ENCODE measurements around the gene TESMIN.

TESMIN gene

GRCh38 chr11:68751331-68751856 is at the start of gene TESMIN:
Gene TESMIN, minus strand, starts transcription at chr11:68751520. Its CDS starts 860 bp downstream, at chr11:68750660.
- H3K4me2 ChIP-seq = peak within 1 kb of the TSS; percentile 82
- H3K9me3 ChIP-seq = peaks cover 10% of the 10 kb centered on the region; the same call in 1 of the 2 replicates
- no peak for TF ChIP-seq Cebpa-rat (IDR thresholded peaks at IDR 0.05)
- peaks cover 3% of the 10 kb centered on the region; the same call in 1 of the 2 replicates for H3K27me3 ChIP-seq
- peaks cover 23% of the 10 kb centered on the region for H3K36me3 ChIP-seq
- peak within 1 kb of the TSS; percentile 74 for H3K27ac ChIP-seq
- H3K4me3 ChIP-seq = peak within 1 kb of the TSS; percentile 65
- H4K20me1 ChIP-seq = no peaks in the 10 kb centered on the region
- peaks cover 62% of the 10 kb centered on the region for H3K4me1 ChIP-seq
- H3K9ac ChIP-seq = peak within 1 kb of the TSS; percentile 60; the same call in 1 of the 2 replicates

DNA sequence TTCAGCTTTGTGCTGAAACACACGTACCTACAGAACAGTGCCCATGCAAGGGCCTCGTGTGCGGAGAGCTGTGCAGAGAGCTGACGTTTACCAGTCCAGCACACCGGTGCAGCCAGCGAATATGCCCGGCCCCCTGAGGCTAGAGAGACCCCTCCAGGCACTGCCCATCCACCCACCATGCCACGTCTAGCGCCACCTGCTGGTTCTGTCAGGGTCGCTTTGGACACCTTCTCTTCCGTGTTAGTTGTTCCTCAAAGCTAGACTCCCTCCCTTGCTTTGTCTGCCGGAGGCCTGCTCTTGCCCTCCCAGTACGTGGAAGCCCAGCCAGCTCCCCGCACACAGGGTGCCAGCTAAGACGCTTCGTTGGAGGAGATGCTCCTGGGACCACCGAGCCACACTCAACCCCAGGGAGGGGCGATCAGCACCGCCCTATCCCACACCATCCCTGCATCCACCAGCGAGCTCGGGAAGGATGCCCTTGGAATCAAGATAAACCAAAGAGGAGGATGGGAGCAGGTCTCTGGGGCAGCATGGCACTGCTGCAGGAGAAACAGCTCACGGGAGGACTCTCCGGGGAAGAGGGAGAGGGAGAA is 47.0 kb upstream of the TESMIN start:
- H3K4me2 ChIP-seq = no peak overlapping the region
- TF ChIP-seq Cebpa-rat (IDR thresholded peaks at IDR 0.05) = no peak
- H4K20me1 ChIP-seq = no peaks in the 10 kb centered on the region
- no peaks in the 10 kb centered on the region for H3K27me3 ChIP-seq
- H3K27ac ChIP-seq = no peak overlapping the region
- no peaks in the 10 kb centered on the region for H3K9me3 ChIP-seq
- H3K4me1 ChIP-seq = no peaks in the 10 kb centered on the region
- no peak overlapping the region for H3K9ac ChIP-seq
- H3K4me3 ChIP-seq = no peak overlapping the region
- peaks cover 99% of the 10 kb centered on the region for H3K36me3 ChIP-seq

DNA sequence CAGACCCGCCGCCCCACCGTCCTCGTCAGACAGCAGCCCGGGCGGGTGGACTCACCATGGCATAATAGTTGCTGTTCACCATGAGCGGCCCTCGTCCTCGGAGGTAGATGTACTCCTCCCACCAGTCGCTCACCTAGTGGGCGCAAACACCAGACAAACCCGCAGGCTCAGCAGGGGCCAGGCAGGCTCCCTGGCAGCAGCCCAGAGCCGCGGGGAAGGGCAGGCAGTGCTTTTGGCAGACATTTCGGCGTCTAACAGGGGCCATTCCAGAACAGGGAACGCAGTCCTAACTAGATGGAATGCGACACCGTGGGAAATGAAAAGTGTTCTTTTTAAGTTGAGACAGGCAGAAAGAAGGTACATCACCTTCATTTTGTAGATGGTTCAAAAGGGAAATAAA is 45.5 kb upstream of the TESMIN start:
- H3K9ac ChIP-seq = no peak overlapping the region
- peaks cover 99% of the 10 kb centered on the region for H3K36me3 ChIP-seq

DNA sequence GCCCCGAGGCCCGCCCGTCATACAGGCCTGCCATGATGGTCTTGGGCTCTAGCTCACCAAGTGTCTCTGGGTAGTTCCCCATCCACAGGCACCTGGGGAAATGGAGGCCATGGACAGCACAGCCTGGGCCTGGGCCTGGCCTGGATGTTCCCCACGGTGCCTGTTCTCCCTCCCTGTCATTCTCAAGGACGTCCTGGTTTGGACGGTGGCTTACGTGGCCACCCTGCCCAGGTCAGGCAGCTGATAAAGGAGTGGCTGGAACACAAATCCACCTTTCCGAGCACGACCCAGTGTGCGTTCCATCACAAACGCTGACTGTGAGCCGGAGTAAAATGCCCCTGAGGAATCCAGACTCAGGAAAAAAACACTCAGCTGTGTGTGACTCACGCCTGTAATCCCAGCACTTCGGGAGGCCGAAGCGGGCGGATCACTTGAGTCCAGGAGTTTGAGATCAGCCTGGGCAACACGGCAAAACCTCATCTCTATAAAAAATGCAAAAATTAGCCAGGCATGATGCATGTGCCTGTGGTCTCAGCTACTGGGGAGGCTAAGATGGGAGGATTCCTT is 41.2 kb upstream of the TESMIN start:
- Histone ChIP-seq H3K27me3 (no peaks in the 10 kb centered on the region), H4K20me1 (no peaks in the 10 kb centered on the region), H3K4me2 (no peak overlapping the region), H3K9ac (no peak overlapping the region), H3K4me1 (no peaks in the 10 kb centered on the region; the same call in 1 of the 2 replicates), H3K27ac (no peak overlapping the region), H3K36me3 (peaks cover 96% of the 10 kb centered on the region), H3K4me3 (no peak overlapping the region), H3K9me3 (no peaks in the 10 kb centered on the region)
- no peak for TF ChIP-seq Cebpa-rat (IDR thresholded peaks at IDR 0.05)

More for the DNA sequence above, 45.5 kb upstream of the TESMIN start:
- H3K27ac ChIP-seq = no peak overlapping the region
- H3K4me3 ChIP-seq = no peak overlapping the region
- no peak overlapping the region for H3K4me2 ChIP-seq
- no peaks in the 10 kb centered on the region for H3K4me1 ChIP-seq
- H3K9me3 ChIP-seq = no peaks in the 10 kb centered on the region
- no peaks in the 10 kb centered on the region for H3K27me3 ChIP-seq
- H4K20me1 ChIP-seq = no peaks in the 10 kb centered on the region
- no peak for TF ChIP-seq Cebpa-rat (IDR thresholded peaks at IDR 0.05)

DNA sequence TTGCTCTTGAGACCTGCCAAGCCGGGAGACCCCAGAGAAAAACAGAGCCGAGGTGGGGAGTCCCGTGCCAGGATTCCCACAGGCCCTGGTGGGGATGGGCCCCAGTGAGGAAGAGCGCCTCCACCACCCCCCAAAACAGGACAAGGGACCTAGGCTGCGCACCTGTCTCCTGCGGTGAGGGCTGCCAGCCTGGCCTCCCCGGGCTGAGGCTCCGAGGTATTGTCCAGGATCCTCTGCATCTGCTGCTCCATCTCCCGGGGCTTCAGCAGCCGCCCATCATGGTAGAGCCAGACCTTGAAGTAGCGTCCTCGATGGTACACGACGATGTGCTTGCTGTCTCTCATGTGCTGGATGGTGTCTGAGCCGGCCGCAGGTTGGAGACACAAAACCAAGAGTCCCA is 33.3 kb upstream of the TESMIN start:
- no peak overlapping the region for H3K4me3 ChIP-seq
- H3K27me3 ChIP-seq = no peaks in the 10 kb centered on the region
- no peak overlapping the region for H3K27ac ChIP-seq
- H3K9me3 ChIP-seq = no peaks in the 10 kb centered on the region
- no peak for TF ChIP-seq Cebpa-rat (IDR thresholded peaks at IDR 0.05)
- H3K36me3 ChIP-seq = peaks cover 95% of the 10 kb centered on the region
- no peak overlapping the region for H3K4me2 ChIP-seq
- no peak overlapping the region for H3K9ac ChIP-seq
- no peaks in the 10 kb centered on the region for H4K20me1 ChIP-seq
- H3K4me1 ChIP-seq = peaks cover 8% of the 10 kb centered on the region

GRCh38 chr11:68783216-68783821 is 32.0 kb upstream of the TESMIN start:
- Histone ChIP-seq H3K4me2 (no peak overlapping the region), H3K36me3 (peaks cover 98% of the 10 kb centered on the region), H3K27me3 (no peaks in the 10 kb centered on the region)

DNA sequence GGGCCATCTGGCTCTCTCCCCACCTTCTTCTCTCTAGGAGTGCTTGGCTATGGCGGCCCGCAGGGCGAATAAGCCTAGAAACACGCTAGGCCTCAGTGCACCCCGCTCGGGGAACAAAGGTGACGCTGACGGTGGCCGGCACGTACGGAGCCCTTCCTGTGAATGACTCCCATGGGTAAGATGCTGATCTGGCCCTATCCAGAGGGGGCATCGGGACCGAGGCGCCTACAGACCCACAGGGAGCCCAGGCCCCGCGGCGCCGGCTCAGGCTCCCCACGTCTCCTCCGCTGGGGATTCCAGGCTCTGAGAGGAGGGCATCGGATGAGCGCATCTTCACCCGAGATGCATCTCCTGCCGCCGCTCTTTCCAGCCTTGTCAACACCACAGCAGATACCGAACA is 31.4 kb upstream of the TESMIN start:
- Histone ChIP-seq H3K27me3 (no peaks in the 10 kb centered on the region), H3K4me3 (no peak overlapping the region), H3K4me1 (peaks cover 8% of the 10 kb centered on the region), H3K36me3 (peaks cover 98% of the 10 kb centered on the region), H3K27ac (no peak overlapping the region), H3K4me2 (no peak overlapping the region), H3K9me3 (no peaks in the 10 kb centered on the region), H4K20me1 (no peaks in the 10 kb centered on the region), H3K9ac (no peak overlapping the region)
- no peak for TF ChIP-seq Cebpa-rat (IDR thresholded peaks at IDR 0.05)

More at GRCh38 chr11:68783216-68783821, 32.0 kb upstream of the TESMIN start:
- no peak overlapping the region for H3K9ac ChIP-seq
- TF ChIP-seq Cebpa-rat (IDR thresholded peaks at IDR 0.05) = no peak
- H3K9me3 ChIP-seq = no peaks in the 10 kb centered on the region
- no peak overlapping the region for H3K27ac ChIP-seq
- no peaks in the 10 kb centered on the region for H4K20me1 ChIP-seq
- H3K4me3 ChIP-seq = no peak overlapping the region
- peaks cover 8% of the 10 kb centered on the region for H3K4me1 ChIP-seq

- no peak for TF ChIP-seq Cebpa-rat (IDR thresholded peaks at IDR 0.05)
- no peak overlapping the region for H3K4me3 ChIP-seq
- H4K20me1 ChIP-seq = no peaks in the 10 kb centered on the region
- H3K9ac ChIP-seq = no peak overlapping the region
- H3K4me1 ChIP-seq = peaks cover 8% of the 10 kb centered on the region
- no peaks in the 10 kb centered on the region for H3K9me3 ChIP-seq
- H3K27ac ChIP-seq = no peak overlapping the region
- H3K4me2 ChIP-seq = no peak overlapping the region
- no peaks in the 10 kb centered on the region for H3K27me3 ChIP-seq
- peaks cover 99% of the 10 kb centered on the region for H3K36me3 ChIP-seq
Observed at GRCh38 chr11:68780829-68781228, 29.5 kb upstream of the TESMIN start.

GRCh38 chr11:68778205-68778604 is 26.9 kb upstream of the TESMIN start:
- H3K4me1 ChIP-seq = peaks cover 8% of the 10 kb centered on the region
- H4K20me1 ChIP-seq = no peaks in the 10 kb centered on the region
- no peaks in the 10 kb centered on the region for H3K27me3 ChIP-seq
- H3K36me3 ChIP-seq = peaks cover 99% of the 10 kb centered on the region
- no peak overlapping the region for H3K4me2 ChIP-seq
- H3K9ac ChIP-seq = no peak overlapping the region
- no peak for TF ChIP-seq Cebpa-rat (IDR thresholded peaks at IDR 0.05)
- H3K4me3 ChIP-seq = no peak overlapping the region
- H3K27ac ChIP-seq = no peak overlapping the region
- no peaks in the 10 kb centered on the region for H3K9me3 ChIP-seq

All from BLaER1 (cell line).